HG03565 (cell line): Measurements from ENCODE around the gene ESRRA.
"Not testable (repeated sequence)": the region's sequence is repeated elsewhere in the genome, so short reads cannot be mapped to it uniquely, and the experiment has no call there.

Source experiments
- ATAC-seq: cut with Tn5 transposase; IDR thresholded peaks from one replicate; pipeline ENCODE4 v1.9.1; 2021; ENCODE audit warnings: mild to moderate bottlenecking, moderate library complexity; ENCODE audit not compliant: unreplicated experiment

ESRRA gene

DNA sequence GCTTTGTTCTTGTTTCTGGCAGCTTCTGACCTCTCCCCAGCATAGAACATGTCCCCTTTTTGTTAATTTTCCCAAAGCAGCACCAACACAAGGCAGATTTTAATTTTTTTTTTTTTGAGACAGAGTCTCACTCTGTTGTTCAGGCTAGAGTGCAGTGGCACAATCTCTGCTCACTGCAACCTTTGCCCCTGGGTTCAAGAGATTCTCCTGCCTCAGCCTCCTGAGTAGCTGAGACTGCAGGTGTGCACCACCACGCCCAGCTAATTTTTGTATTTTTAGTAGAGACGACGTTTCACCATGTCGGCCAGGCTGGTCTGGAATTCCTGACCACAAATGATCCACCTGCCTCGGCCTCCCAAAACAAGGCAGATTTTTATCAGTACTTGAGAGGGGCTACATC is 2.5 kb downstream of the ESRRA start:
- not testable (repeated sequence) for ATAC-seq

DNA sequence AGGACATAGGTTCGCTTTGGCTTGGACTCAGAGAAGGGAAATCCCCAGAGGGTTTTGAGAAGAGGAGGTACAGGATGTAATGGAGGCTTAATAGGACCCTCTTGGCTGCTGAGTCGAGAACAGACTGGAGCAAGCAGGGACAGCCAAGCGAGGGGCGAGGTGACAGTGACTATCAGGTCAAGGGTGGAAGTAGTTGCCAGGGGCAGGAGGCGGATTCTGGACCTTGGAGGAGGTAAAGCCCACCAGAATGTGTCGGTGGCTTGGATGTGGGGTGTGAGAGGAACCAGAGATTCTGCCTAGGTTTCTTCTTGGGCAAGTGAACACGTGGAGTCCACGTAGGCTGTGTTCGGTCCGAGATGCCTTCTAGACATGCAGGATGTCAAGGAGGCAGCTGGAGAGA is 7.6 kb downstream of the ESRRA start:
- ATAC-seq = no peak

DNA sequence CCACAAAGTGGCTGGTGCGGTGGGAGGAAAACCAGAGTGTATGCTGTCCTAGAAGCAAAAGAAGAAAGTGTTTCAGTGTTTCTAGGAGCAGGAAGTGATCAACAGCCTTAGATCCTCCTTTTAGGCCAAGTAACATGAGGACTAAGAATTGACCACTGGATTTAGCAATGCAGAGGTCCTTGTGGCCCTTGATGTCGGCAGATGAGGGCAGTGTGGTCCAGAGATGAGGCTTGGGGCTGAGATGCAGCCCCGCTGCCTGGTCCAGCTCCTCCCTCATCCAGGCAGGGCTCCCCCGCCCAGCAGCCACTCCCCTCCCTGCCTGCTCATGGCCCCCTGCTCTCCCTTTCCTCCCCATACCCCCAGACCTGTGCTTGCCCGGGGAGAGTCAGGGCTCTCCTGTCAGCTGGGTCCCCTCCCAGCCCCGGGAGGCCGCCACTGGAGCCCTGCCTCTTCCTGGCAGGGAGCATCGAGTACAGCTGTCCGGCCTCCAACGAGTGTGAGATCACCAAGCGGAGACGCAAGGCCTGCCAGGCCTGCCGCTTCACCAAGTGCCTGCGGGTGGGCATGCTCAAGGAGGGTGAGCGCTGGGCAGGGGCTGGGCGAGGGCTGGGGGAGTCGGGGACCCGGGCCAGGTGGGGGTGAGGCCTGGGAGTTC is 8.3 kb downstream of the ESRRA start:
- ATAC-seq = no peak

DNA sequence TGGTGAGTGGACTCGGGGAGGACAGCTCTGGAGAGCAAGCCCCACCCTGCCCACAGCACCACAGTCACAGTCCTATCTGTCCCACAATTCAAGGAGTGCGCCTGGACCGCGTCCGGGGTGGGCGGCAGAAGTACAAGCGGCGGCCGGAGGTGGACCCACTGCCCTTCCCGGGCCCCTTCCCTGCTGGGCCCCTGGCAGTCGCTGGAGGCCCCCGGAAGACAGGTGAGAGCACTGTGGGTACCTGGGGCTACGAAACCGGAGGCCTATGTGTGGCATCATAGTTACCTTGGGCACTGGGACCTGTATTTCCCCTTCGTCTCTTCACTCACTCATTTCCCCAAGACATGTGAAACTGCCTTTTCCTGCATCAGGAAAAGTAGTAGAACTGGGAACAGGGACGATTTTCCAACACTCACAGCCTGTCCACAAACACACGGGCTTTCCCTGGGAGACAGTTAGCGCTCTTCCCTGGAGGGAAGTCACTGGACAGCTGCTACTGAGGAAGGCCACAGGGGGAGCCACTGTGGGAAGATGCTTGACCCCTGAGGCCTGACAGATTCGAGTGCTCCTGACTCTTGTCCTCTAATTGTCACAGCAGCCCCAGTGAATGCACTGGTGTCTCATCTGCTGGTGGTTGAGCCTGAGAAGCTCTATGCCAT is 9.0 kb downstream of the ESRRA start:
- no peak for ATAC-seq

DNA sequence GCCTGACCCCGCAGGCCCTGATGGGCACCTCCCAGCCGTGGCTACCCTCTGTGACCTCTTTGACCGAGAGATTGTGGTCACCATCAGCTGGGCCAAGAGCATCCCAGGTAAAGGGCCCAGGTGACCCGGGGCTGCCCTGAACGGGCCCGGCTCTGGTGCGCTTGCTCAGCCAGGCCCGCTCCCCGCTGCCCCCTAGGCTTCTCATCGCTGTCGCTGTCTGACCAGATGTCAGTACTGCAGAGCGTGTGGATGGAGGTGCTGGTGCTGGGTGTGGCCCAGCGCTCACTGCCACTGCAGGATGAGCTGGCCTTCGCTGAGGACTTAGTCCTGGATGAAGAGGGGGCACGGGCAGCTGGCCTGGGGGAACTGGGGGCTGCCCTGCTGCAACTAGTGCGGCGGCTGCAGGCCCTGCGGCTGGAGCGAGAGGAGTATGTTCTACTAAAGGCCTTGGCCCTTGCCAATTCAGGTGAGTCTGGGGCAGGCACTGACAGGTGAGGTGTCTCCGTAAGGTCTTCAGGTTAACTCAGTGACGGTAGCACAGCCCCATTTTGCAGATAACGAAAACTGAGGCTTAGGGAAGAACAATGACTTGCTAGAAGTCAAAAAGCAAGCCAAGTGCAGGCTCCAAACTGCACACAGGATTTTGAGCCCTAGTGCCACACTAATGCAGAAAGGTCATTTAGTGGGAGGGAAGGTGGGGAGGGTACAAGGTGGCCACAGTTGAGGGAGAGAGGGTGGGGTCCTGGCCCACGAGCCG is 9.7 kb downstream of the ESRRA start:
- ATAC-seq = no peak

DNA sequence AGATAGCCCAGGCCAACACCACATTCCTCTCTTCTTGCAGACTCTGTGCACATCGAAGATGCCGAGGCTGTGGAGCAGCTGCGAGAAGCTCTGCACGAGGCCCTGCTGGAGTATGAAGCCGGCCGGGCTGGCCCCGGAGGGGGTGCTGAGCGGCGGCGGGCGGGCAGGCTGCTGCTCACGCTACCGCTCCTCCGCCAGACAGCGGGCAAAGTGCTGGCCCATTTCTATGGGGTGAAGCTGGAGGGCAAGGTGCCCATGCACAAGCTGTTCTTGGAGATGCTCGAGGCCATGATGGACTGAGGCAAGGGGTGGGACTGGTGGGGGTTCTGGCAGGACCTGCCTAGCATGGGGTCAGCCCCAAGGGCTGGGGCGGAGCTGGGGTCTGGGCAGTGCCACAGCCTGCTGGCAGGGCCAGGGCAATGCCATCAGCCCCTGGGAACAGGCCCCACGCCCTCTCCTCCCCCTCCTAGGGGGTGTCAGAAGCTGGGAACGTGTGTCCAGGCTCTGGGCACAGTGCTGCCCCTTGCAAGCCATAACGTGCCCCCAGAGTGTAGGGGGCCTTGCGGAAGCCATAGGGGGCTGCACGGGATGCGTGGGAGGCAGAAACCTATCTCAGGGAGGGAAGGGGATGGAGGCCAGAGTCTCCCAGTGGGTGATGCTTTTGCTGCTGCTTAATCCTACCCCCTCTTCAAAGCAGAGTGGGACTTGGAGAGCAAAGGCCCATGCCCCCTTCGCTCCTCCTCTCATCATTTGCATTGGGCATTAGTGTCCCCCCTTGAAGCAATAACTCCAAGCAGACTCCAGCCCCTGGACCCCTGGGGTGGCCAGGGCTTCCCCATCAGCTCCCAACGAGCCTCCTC is 10.6 kb downstream of the ESRRA start:
- ATAC-seq = not testable (repeated sequence)

DNA sequence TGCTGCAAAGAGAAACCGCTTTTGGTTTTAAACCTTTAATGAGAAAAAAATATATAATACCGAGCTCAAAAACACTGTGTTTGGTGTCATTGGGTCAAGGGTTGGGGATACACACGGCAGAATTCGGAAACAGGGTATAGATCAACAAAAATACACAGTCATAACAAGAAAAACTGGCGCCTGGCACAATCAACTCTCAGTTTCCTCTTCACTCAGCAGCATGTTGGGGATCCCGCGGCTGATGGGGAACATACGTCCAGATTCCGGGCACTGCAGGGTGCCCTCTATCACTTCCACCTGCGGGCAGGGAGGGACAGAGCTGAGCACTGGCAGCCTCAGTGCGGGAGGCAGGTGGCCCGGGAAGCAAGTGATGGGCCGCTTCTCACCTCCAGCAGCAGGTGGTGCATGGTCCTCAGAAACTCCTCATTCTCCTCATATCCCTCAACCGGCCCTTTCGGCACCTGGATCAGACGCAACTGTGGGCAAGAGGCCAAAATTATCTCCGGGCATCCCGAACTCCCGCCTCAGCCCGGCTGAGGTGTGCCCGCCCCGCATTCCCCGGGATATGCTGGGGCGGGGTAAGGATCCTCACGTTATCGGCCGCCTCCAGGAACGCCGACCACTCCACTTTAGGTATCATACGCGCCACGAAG is 11.5 kb downstream of the ESRRA start:
- no peak for ATAC-seq

DNA sequence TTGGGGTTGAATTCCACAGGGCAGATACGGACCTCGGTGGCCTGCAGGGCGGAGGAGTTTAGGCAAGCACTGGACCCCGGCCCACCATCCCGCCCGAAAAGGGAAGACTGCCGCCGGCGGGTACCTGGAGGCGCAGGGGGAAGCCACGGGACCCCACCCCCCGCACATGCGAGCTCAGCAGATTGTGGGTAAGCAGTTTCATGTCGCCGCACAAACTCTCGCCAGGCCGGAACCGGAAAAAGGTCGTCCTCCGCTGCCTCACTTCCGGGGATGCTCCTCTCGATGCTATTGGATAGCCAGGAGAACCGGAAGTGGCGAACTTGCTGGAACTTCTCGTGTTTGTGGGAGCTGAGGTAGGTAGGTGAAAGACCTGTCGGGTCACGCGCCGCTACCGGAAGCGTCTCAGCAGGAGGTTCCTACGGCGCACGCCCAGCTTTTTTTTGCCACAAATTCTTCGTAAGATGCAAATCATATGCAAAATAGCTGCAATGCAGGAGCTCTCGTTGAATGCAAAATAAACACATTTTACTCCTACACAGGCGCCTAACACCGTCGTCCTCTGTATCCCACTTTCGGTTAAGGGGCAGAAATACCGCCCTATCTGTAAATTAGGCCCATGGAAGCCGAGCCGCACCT is 12.1 kb downstream of the ESRRA start, which contains the start of gene TRMT112:
Gene TRMT112, minus strand, starts transcription at position 235 of the 636 bp plus-strand sequence. Its CDS starts 33 bp downstream, at position 202.
- ATAC-seq = peak; percentile 50

DNA sequence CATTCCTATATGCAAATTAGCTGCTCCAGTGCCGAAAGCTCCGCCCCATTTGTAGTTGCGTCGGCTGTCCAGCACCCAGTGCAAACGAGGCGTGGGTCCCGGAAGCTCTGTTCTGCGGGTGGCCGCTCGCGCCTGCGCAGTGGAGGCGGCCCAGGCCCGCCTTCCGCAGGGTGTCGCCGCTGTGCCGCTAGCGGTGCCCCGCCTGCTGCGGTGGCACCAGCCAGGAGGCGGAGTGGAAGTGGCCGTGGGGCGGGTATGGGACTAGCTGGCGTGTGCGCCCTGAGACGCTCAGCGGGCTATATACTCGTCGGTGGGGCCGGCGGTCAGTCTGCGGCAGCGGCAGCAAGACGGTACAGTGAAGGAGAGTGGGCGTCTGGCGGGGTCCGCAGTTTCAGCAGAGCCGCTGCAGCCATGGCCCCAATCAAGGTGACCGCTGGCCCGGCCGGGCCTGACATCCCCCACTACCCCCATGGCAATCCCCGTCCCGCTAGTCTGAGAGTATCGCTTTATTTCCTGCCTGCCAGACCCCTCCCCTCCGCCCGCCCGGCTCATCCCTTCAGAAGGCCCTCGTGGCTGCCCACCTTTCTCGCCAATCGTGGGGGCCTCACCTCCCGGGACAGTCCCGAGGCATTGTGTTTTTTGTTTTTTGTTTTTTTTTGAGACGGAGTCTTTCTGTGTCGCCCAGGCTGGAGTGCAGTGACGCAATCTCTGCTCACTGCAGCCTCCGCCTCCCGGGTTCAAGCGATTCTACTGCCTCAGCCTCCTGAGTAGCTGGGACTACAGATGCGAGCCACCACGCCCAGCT is 12.8 kb downstream of the ESRRA start, which contains the start of gene PRDX5:
Gene PRDX5, plus strand, starts transcription at position 161 of the 805 bp plus-strand sequence. Its CDS starts 95 bp downstream, at position 256.
- peak; percentile 72 for ATAC-seq

DNA sequence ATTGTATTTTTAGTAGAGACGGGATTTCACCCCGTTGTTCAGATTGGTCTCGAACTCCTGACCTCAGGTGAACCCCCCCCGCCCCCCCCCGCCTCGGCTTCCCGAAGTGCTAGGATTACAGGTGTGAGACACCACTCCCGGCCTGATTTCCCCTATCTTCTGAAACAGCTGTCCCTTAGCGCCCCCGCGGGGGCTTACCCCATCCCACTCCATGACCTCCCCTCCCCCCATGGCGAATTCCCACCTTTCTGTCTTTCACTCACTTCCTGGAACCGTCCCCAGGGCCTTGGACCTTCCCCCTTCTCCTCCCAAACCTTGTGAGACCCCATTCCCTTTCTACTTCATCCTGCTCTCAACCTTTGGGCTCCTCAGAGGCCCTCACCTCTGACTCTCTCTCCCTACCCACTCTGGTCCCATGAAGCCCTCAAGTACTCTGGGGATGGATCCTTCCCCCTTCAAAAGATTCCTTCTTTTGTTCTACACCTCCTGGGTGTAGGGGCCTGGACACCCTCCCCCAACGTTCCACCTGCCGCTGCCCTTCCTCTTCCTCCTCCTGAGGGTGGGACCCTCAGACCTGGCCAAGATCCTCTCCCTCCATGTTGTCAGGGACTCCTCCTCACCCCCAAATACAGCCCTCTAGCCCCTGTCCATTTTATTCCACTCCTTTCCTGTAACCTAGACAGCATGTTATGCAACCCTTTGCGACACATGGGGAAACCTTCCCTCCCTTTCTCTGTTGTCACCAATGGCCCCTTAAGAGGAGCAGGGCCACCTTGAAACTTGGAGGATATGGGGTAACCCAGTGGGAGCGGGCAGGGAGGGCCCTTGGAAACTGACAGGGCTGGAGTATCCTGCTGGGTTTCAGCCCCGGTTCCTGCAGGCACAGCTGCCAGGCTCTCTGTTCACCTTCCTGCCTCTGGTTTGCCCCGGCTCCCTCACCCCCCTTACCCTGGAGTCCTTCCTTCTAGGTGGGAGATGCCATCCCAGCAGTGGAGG is 13.7 kb downstream of the ESRRA start:
- ATAC-seq = no peak

DNA sequence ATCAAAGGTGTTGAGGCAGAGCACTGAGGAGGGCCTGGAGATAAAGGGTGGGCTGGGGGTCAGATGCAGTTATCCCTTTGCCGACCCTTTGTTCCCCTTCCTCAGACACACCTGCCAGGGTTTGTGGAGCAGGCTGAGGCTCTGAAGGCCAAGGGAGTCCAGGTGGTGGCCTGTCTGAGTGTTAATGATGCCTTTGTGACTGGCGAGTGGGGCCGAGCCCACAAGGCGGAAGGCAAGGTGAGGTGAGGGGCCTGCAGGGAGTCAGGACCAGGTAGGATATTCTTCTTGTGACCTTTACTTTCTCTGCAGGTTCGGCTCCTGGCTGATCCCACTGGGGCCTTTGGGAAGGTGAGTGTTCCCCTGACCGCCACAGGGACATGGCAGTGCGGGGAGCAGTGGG is 15.2 kb downstream of the ESRRA start:
- ATAC-seq = no peak

DNA sequence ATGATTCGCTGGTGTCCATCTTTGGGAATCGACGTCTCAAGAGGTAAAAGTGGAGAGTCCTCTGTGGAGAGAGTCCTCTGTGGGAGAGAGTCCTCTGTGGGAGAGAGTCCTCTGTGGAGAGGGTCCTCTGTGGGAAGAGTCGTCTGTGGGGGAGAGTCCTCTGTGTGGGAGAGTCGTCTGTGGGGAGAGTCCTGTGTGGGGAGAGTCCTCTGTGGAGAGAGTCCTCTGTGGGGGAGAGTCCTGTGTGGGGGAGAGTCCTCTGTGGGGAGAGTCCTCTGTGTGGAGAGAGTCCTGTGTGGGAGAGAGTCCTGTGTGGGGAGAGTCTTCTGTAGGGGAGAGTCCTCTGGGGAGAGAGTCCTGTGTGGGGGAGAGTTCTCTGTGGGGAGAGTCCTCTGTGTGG is 15.7 kb downstream of the ESRRA start:
- ATAC-seq = no peak

DNA sequence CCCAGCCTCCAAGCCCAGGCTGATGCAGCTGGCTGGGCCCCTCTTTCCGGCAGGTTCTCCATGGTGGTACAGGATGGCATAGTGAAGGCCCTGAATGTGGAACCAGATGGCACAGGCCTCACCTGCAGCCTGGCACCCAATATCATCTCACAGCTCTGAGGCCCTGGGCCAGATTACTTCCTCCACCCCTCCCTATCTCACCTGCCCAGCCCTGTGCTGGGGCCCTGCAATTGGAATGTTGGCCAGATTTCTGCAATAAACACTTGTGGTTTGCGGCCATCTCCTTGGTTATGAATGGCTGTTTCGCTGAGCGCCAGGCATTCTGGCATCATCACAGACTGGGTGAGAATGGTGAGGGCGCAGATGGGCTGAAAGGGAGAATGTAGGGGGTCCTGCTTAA is 16.2 kb downstream of the ESRRA start:
- no peak for ATAC-seq

DNA sequence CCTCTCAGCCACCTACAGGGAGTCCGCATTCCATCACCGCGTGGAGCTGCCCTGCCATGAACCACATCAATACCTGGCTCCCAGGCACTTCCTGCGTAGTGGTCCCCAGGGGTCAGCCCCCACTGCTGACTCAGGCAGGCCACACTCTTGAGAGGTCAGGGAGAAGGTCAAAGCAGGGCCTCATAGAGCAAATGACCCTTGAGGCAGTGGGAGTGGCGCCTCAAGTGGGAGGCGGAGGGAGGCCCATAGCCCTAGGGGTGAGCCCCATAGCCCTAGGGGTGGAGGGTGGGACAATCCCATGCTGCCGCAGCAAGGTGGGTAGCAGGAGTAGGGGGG is 17.6 kb downstream of the ESRRA start:
- ATAC-seq = no peak

DNA sequence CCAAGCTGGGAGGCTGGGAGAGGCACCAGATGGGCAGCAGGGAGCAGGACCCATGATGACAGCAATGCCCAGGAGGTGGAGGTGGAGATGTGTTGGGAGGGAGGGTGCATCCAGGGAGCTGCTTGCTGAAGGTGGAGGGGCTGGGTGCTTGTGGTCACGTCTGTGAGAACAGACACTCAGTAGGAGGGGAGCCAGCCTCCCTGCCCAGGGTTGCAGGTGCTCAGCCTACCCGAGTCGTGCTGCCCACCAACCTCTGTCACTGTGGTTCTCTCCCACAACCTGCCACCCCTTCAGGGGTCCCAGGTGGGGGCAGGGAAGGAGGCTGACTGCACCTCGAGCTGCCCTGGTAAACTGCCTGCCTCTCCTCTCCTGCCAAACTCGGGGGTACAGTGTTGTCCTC is 18.0 kb downstream of the ESRRA start:
- no peak for ATAC-seq

DNA sequence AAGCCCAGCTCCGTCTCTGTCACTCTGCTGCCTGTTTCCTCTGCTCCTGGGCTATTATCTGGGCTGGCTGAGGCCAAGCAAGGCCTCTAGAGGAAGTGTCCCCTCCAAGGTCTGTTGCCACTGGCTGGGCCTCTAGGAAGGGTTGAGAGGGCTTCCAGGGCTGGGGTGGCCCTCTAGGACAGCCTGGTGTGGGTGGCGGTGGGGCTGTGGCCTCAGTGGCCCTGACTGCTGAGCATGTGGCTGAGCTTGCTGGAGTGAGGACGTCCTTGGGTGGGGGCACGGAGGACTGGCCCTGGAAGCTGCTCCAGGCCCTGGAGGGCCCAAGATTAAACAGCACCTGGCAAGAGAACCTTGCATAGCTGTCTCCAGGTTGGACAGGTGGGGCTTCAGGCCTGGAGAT is 18.7 kb downstream of the ESRRA start:
- ATAC-seq = not testable (repeated sequence)

DNA sequence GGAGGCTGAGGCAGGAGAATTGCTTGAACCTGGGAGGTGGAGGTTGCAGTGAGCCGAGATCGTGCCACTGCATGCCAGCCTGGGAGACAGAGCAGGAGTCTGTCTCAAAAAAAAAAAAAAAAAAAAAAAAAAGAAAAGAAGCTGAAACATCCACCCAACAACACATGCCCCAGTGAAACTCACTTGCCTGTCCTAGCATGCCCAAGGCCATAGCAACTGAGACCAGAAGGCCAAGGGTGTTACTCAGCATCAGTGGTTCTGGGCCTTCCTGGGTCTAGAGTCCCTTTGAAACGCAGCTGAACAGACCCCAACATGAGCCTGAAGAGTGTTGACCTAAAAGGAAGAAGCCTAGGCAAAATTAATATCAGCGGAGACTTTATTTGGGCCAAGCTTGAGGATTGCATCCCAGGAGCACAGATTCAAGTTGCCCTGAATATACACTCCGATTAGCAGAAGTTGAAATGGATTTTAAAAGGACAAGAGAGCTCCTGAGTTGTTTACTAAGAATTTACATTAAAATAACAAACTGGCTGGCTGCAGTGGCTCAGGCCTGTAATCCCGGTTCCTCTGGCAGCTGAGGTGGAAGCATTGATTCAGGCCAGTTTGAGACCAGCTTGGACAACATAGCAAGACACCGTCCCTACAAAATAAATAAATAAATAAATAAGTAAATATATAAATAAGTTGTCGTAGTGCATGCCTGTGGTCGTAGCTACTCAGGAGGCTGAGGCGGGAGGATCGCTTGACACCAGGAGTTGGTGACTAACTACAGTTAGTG is 19.6 kb downstream of the ESRRA start:
- no peak for ATAC-seq
